ENCODE measurements around the gene SZRD1.
A peak's percentile ranks its signal among the peaks of the same experiment; 100 is the strongest.

SZRD1 gene

DNA sequence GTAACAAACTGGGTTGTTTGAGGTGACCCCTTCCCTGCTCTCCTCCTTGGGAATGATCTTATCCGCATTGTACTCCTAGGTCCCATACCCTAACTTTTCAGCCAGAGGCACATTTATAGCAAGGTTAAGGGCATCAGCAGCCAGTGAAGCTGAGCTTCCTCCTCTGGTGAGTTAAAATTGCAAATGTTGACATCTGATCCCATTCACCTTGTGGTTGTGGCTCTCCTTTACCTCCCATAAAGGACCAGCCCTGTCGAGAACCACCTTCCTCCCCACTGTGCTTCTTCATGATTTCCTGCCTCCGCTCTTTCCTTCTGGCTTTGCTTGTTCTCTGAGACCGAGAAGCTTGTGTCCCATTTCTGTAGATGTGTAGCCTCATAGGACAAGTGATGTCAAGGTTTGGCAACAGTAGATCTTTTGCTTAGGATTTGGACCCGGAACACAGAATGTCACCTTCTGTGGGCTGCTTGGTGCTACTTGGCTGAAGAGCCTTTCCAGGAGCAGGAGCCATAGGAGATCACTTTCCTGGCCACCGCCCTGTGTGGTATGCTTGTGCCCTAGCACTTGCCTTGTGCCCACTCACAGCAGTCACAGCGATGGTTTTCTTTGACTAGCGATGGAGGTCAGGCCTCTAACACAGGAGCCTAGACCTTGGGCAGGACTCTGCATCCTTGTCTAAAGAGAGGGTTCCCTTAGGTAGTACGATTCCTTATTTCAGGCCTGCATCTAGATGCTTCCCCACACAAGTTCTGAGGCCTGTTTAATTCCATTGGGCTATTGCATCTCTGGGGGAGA lies 18.8 kb downstream of the SZRD1 start:
- H3K4me3 ChIP-seq (ENCODE audit: low read length in 2 of 2): peak overlapping the region; percentile 34 to 74
- peaks cover 39% of the 10 kb centered on the region for H3K4me1 ChIP-seq (ENCODE audit: control insufficient read depth, insufficient read depth, low read length)
- H3K9ac ChIP-seq (ENCODE audit: low read length in 2 of 2): no peak overlapping the region
- H3K27ac ChIP-seq (ENCODE audit: low read length): peak overlapping the region; percentile 18
- H3K27me3 ChIP-seq (ENCODE audit: control insufficient read depth in 1 of 2, insufficient read depth in 2 of 2, low read length in 2 of 2): no peaks in the 10 kb centered on the region
- H3K9me3 ChIP-seq (ENCODE audit: control insufficient read depth in 2 of 2, low read length in 2 of 2): no peaks in the 10 kb centered on the region
- no peaks in the 10 kb centered on the region for H3K36me3 ChIP-seq (ENCODE audit: control insufficient read depth in 2 of 2, insufficient read depth in 2 of 2, low read length in 2 of 2)

DNA sequence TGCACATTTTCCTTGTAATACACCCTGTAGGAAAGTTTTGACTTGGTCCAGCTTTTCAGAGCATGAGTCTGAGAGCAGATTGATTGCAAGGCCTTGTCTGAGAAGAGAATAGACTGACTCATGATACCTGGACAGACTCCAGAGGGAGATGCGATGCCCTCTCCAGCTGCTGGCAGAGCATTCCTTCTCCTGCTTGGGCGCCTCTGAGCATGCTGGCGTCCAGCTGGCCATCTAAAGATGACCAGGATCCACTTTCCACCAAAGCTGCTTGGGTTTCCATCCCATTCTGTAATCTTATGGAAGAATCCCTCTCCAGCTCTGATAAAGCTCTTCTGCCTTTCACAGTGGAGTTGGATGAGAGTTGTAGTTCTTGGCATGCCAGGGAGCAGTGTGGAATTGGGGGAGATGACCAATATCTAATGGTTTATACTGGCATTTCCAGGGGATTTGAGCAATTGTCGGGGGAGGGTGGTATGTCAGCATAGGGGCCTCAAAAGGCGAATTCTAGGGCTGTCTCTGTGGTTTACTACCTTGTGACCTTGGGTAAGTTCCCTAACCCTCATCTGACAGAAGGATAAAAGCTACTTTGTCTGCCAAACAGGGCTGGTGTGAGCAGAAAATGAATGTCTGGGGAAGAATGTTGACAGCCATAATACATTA lies 19.5 kb downstream of the SZRD1 start:
- Histone ChIP-seq H3K4me1 (ENCODE audit: control insufficient read depth, insufficient read depth, low read length) (peaks cover 43% of the 10 kb centered on the region), H3K36me3 (ENCODE audit: control insufficient read depth in 2 of 2, insufficient read depth in 2 of 2, low read length in 2 of 2) (no peaks in the 10 kb centered on the region), H3K27ac (ENCODE audit: low read length) (peak overlapping the region; percentile 18), H3K9me3 (ENCODE audit: control insufficient read depth in 2 of 2, low read length in 2 of 2) (no peaks in the 10 kb centered on the region), H3K9ac (ENCODE audit: low read length in 2 of 2) (peak overlapping the region; percentile 43 to 55), H3K4me3 (ENCODE audit: low read length in 2 of 2) (peak overlapping the region in 1 of 2 donors; percentile 74), H3K27me3 (ENCODE audit: control insufficient read depth in 1 of 2, insufficient read depth in 2 of 2, low read length in 2 of 2) (no peaks in the 10 kb centered on the region)

- no peaks in the 10 kb centered on the region for H3K27me3 ChIP-seq (ENCODE audit: control insufficient read depth in 1 of 2, insufficient read depth in 2 of 2, low read length in 2 of 2)
- H3K4me1 ChIP-seq (ENCODE audit: control insufficient read depth, insufficient read depth, low read length): peaks cover 53% of the 10 kb centered on the region
- peak overlapping the region; percentile 18 for H3K27ac ChIP-seq (ENCODE audit: low read length)
- no peaks in the 10 kb centered on the region for H3K9me3 ChIP-seq (ENCODE audit: control insufficient read depth in 2 of 2, low read length in 2 of 2)
- peak overlapping the region; percentile 43 to 55 for H3K9ac ChIP-seq (ENCODE audit: low read length in 2 of 2)
- no peaks in the 10 kb centered on the region for H3K36me3 ChIP-seq (ENCODE audit: control insufficient read depth in 2 of 2, insufficient read depth in 2 of 2, low read length in 2 of 2)
- H3K4me3 ChIP-seq (ENCODE audit: low read length in 2 of 2): peak overlapping the region; percentile 49 to 74
These were observed 20.5 kb downstream of the SZRD1 start for GRCh38 chr1:16387201-16388188.

DNA sequence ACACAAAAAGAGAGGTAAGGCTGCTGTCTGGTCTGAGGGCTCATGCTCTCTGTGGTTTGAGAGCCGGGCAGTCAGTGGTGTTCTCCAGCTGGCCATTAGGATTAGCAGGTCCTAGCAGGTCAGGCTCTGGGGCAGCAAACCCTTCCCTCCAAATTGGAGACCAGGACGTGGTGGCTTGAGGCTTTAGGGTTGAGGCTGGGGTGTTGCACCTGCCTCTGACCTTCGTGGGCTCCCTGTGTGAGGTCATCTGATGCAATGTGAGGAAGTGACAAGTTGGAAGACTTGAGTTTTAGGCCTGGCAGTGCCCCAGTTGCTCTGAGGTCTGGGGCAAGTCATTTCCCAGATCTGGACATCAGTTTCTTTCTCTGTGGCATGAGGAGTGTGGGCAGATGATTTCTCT lies 24.4 kb downstream of the SZRD1 start:
- no peaks in the 10 kb centered on the region for H3K9me3 ChIP-seq (ENCODE audit: control insufficient read depth in 2 of 2, low read length in 2 of 2)
- peaks cover 20 to 23% of the 10 kb centered on the region in 2 donors for H3K36me3 ChIP-seq (ENCODE audit: control insufficient read depth in 2 of 2, insufficient read depth in 2 of 2, low read length in 2 of 2)
- no peak overlapping the region for H3K27ac ChIP-seq (ENCODE audit: low read length)
- peak overlapping the region in 1 of 2 donors; percentile 29 for H3K9ac ChIP-seq (ENCODE audit: low read length in 2 of 2)
- no peak overlapping the region for H3K4me3 ChIP-seq (ENCODE audit: low read length in 2 of 2)
- H3K27me3 ChIP-seq (ENCODE audit: control insufficient read depth in 1 of 2, insufficient read depth in 2 of 2, low read length in 2 of 2): no peaks in the 10 kb centered on the region
- peaks cover 51% of the 10 kb centered on the region for H3K4me1 ChIP-seq (ENCODE audit: control insufficient read depth, insufficient read depth, low read length)

- Histone ChIP-seq H3K27ac (ENCODE audit: low read length) (peak overlapping the region; percentile 11), H3K4me1 (ENCODE audit: control insufficient read depth, insufficient read depth, low read length) (peaks cover 42% of the 10 kb centered on the region), H3K36me3 (ENCODE audit: control insufficient read depth in 2 of 2, insufficient read depth in 2 of 2, low read length in 2 of 2) (peaks cover 27 to 31% of the 10 kb centered on the region in 2 donors), H3K27me3 (ENCODE audit: control insufficient read depth in 1 of 2, insufficient read depth in 2 of 2, low read length in 2 of 2) (no peaks in the 10 kb centered on the region), H3K9me3 (ENCODE audit: control insufficient read depth in 2 of 2, low read length in 2 of 2) (no peaks in the 10 kb centered on the region), H3K9ac (ENCODE audit: low read length in 2 of 2) (peak overlapping the region in 1 of 2 donors; percentile 13), H3K4me3 (ENCODE audit: low read length in 2 of 2) (no peak overlapping the region)
These were observed 25.9 kb downstream of the SZRD1 start for GRCh38 chr1:16392740-16393569.

- no peak overlapping the region for H3K27ac ChIP-seq (ENCODE audit: low read length)
- peaks cover 29 to 31% of the 10 kb centered on the region in 2 donors for H3K36me3 ChIP-seq (ENCODE audit: control insufficient read depth in 2 of 2, insufficient read depth in 2 of 2, low read length in 2 of 2)
- no peak overlapping the region for H3K4me3 ChIP-seq (ENCODE audit: low read length in 2 of 2)
- H3K27me3 ChIP-seq (ENCODE audit: control insufficient read depth in 1 of 2, insufficient read depth in 2 of 2, low read length in 2 of 2): no peaks in the 10 kb centered on the region
- H3K9ac ChIP-seq (ENCODE audit: low read length in 2 of 2): peak overlapping the region in 1 of 2 donors; percentile 13
- H3K9me3 ChIP-seq (ENCODE audit: control insufficient read depth in 2 of 2, low read length in 2 of 2): no peaks in the 10 kb centered on the region
- peaks cover 42% of the 10 kb centered on the region for H3K4me1 ChIP-seq (ENCODE audit: control insufficient read depth, insufficient read depth, low read length)
These were observed 26.8 kb downstream of the SZRD1 start for GRCh38 chr1:16393570-16394521.

DNA sequence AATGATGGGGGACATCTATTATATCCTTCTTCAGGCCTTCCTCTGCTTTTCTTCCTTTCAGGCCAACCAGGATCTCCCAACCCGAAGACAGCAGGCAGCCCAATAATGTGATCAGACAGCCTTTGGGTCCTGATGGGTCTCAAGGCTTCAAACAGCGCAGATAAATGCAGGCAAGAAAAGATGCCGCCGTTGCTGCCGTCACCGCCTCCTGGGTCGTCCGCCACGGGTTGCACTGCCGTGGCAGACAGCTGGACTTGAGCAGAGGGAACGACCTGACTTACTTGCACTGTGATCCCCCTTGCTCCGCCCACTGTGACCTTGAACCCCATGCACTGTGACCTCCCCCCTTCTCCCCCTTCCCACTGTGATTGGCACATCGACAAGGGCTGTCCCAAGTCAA lies 27.9 kb downstream of the SZRD1 start:
- H3K9ac ChIP-seq (ENCODE audit: low read length in 2 of 2): no peak overlapping the region
- H3K9me3 ChIP-seq (ENCODE audit: control insufficient read depth in 2 of 2, low read length in 2 of 2): no peaks in the 10 kb centered on the region
- no peaks in the 10 kb centered on the region for H3K27me3 ChIP-seq (ENCODE audit: control insufficient read depth in 1 of 2, insufficient read depth in 2 of 2, low read length in 2 of 2)
- H3K4me3 ChIP-seq (ENCODE audit: low read length in 2 of 2): no peak overlapping the region
- H3K36me3 ChIP-seq (ENCODE audit: control insufficient read depth in 2 of 2, insufficient read depth in 2 of 2, low read length in 2 of 2): peaks cover 31 to 34% of the 10 kb centered on the region in 2 donors
- no peak overlapping the region for H3K27ac ChIP-seq (ENCODE audit: low read length)
- H3K4me1 ChIP-seq (ENCODE audit: control insufficient read depth, insufficient read depth, low read length): peaks cover 39% of the 10 kb centered on the region

- H3K4me1 ChIP-seq (ENCODE audit: control insufficient read depth, insufficient read depth, low read length): peaks cover 28% of the 10 kb centered on the region
- no peaks in the 10 kb centered on the region for H3K27me3 ChIP-seq (ENCODE audit: control insufficient read depth in 1 of 2, insufficient read depth in 2 of 2, low read length in 2 of 2)
- H3K36me3 ChIP-seq (ENCODE audit: control insufficient read depth in 2 of 2, insufficient read depth in 2 of 2, low read length in 2 of 2): peaks cover 31 to 34% of the 10 kb centered on the region in 2 donors
- H3K4me3 ChIP-seq (ENCODE audit: low read length in 2 of 2): no peak overlapping the region
- no peak overlapping the region for H3K27ac ChIP-seq (ENCODE audit: low read length)
- no peaks in the 10 kb centered on the region for H3K9me3 ChIP-seq (ENCODE audit: control insufficient read depth in 2 of 2, low read length in 2 of 2)
- no peak overlapping the region for H3K9ac ChIP-seq (ENCODE audit: low read length in 2 of 2)
These were observed 29.5 kb downstream of the SZRD1 start for GRCh38 chr1:16396591-16396990.

DNA sequence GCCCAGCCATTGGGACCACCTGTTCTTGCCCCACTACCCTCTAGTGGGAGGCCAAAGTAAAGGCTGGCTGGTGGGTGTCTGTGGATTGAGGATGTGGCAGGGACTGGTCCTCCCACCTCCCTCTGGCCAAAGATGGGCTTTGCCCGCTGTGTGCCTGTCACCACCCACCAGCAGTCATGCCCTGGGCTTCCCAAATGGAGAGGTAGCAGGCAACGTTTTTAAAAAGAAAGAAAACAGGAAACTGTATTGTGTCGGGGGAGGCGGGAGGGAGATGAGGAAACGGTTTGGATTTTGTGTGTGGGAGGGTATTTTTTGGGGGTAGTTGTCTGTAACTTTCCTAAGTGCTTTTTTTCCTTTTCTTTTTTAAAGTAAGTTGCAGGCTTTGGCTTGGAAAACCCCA lies 30.1 kb downstream of the SZRD1 start:
- no peak overlapping the region for H3K27ac ChIP-seq (ENCODE audit: low read length)
- no peak overlapping the region for H3K9ac ChIP-seq (ENCODE audit: low read length in 2 of 2)
- peaks cover 31 to 34% of the 10 kb centered on the region in 2 donors for H3K36me3 ChIP-seq (ENCODE audit: control insufficient read depth in 2 of 2, insufficient read depth in 2 of 2, low read length in 2 of 2)
- H3K4me3 ChIP-seq (ENCODE audit: low read length in 2 of 2): no peak overlapping the region
- no peaks in the 10 kb centered on the region for H3K27me3 ChIP-seq (ENCODE audit: control insufficient read depth in 1 of 2, insufficient read depth in 2 of 2, low read length in 2 of 2)
- peaks cover 23% of the 10 kb centered on the region for H3K4me1 ChIP-seq (ENCODE audit: control insufficient read depth, insufficient read depth, low read length)
- no peaks in the 10 kb centered on the region for H3K9me3 ChIP-seq (ENCODE audit: control insufficient read depth in 2 of 2, low read length in 2 of 2)

All from stomach smooth muscle (tissue), 2 donors.